Endothelial cell of umbilical vein (primary cell): ENCODE data around the gene MESP1.

ENCODE experiments used
- EZH2 ChIP-seq: IDR thresholded peaks from 2 replicates; pipeline ENCODE4 v1.6.1; 2012; ENCODE audit warnings: borderline replicate concordance, low read depth, mild to moderate bottlenecking, moderate library complexity, low read length, inconsistent platforms; ENCODE audit not compliant: severe bottlenecking
- FOS ChIP-seq: IDR thresholded peaks from 2 replicates; pipeline ENCODE4 v1.6.1; 2011; ENCODE audit warnings: mild to moderate bottlenecking, low read length, moderate library complexity, borderline replicate concordance; ENCODE audit not compliant: insufficient read depth
- GATA2 ChIP-seq: IDR thresholded peaks from 2 replicates; pipeline ENCODE4 v1.7.0; 2011; ENCODE audit warnings: low read depth, mild to moderate bottlenecking, moderate library complexity, mixed read lengths, low read length; ENCODE audit not compliant: insufficient read length, insufficient read depth
- JUN ChIP-seq: IDR thresholded peaks from 2 replicates; pipeline ENCODE4 v1.6.1; 2011; ENCODE audit warnings: borderline replicate concordance, low read depth; ENCODE audit not compliant: insufficient read length, insufficient read depth
- MYC ChIP-seq: IDR thresholded peaks from one replicate; pipeline ENCODE4 v1.6.1; 2011; ENCODE audit warnings: mild to moderate bottlenecking, low read depth, low read length
- POLR2A ChIP-seq: IDR thresholded peaks from 2 replicates; pipeline ENCODE4 v1.6.1; 2012; ENCODE audit warnings: low read depth, mild to moderate bottlenecking, control low read depth, low read length
- POLR2AphosphoS5 ChIP-seq: IDR thresholded peaks from 2 replicates; pipeline ENCODE4 v1.6.1; 2012; ENCODE audit warnings: low read depth, mild to moderate bottlenecking, control low read depth, low read length, moderate library complexity; ENCODE audit not compliant: insufficient read depth
- TF ChIP-seq, protein P1 (sequence below), 2 donors: IDR thresholded peaks; 1 replicate in 1 of 2; 2 replicates in 1 of 2; pipeline ENCODE4 v1.5.1; 2011; ENCODE audit warnings: low read length in 2 of 2, mild to moderate bottlenecking in 2 of 2, moderate library complexity in 2 of 2, control low read depth in 1 of 2, inconsistent platforms in 1 of 2, low read depth in 1 of 2; ENCODE audit not compliant: insufficient read depth in 1 of 2; ENCODE audit errors: extremely low read depth in 1 of 2
- TF ChIP-seq, protein P2 (sequence below): IDR thresholded peaks from 2 replicates; pipeline ENCODE4 v1.6.1; 2011; ENCODE audit not compliant: insufficient read depth, insufficient read length

DNA sequence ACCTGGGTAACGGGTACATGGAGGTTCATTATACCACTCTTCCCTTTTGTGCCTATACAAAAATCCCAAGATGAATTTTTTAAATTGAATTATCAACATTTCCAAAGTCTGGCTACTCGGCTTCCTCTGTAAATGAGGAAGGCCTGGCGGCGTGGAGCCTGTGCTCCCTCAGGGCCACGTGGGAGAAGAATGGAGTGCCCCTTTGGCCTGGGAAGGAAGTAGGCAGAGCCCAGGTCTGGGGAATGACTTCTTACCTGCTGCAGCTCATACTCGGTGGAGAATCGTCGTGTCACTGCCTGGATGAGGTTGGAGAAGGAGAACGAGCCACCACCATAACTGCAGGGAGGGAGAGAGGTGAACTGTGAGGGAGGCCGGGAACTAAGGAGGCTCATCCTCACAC is 39.2 kb upstream of the MESP1 start:
- TF ChIP-seq EZH2 (no peak), POLR2AphosphoS5 (no peak), POLR2A (no peak), MYC (no peak), FOS (no peak), JUN (no peak), GATA2 (no peak)
- TF ChIP-seq, protein P1, sequence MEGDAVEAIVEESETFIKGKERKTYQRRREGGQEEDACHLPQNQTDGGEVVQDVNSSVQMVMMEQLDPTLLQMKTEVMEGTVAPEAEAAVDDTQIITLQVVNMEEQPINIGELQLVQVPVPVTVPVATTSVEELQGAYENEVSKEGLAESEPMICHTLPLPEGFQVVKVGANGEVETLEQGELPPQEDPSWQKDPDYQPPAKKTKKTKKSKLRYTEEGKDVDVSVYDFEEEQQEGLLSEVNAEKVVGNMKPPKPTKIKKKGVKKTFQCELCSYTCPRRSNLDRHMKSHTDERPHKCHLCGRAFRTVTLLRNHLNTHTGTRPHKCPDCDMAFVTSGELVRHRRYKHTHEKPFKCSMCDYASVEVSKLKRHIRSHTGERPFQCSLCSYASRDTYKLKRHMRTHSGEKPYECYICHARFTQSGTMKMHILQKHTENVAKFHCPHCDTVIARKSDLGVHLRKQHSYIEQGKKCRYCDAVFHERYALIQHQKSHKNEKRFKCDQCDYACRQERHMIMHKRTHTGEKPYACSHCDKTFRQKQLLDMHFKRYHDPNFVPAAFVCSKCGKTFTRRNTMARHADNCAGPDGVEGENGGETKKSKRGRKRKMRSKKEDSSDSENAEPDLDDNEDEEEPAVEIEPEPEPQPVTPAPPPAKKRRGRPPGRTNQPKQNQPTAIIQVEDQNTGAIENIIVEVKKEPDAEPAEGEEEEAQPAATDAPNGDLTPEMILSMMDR (IDR thresholded peaks at IDR 0.05; ENCODE audit: extremely low read depth in 1 of 2, insufficient read depth in 1 of 2, low read depth in 1 of 2, low read length in 2 of 2), result no peak
- TF ChIP-seq, protein P2, sequence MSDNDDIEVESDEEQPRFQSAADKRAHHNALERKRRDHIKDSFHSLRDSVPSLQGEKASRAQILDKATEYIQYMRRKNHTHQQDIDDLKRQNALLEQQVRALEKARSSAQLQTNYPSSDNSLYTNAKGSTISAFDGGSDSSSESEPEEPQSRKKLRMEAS, result no peak
